Liver (tissue), 9 donors: ENCODE results near the gene PYGB. TPM values are rescaled to one million over a fixed set of nuclear protein-coding genes. Genes with fewer than 3 reads are reported as not detected.

Experiments
- DNase-seq: peaks from one replicate; pipeline ENCODE4 v3.0.0-alpha.2; 2017; ENCODE audit warnings: low spot score
- H3K27ac ChIP-seq, 2 donors: one replicate each; pipeline ENCODE4 v1.7.0; 2013; ENCODE audit warnings: inconsistent platforms in 2 of 2, low read length in 2 of 2, control low read depth in 1 of 2, low read depth in 1 of 2, mild to moderate bottlenecking in 1 of 2
- H3K27me3 ChIP-seq, 4 donors: one replicate each; pipeline versions ENCODE4 v1.6.1 to v1.7.0; 2013; ENCODE audit warnings: low read length in 3 of 4, inconsistent platforms in 1 of 4, mild to moderate bottlenecking in 1 of 4, moderate library complexity in 1 of 4; ENCODE audit not compliant: control insufficient read depth in 4 of 4, insufficient read depth in 4 of 4
- H3K36me3 ChIP-seq, 4 donors: one replicate each; pipeline versions ENCODE4 v1.6.1 to v1.7.0; 2013; ENCODE audit warnings: low read length in 3 of 4, mild to moderate bottlenecking in 3 of 4, low read depth in 1 of 4, moderate library complexity in 1 of 4; ENCODE audit not compliant: control insufficient read depth in 4 of 4, insufficient read depth in 3 of 4
- H3K4me1 ChIP-seq, 4 donors: one replicate each; pipeline versions ENCODE4 v1.6.1 to v1.7.0; 2013; ENCODE audit warnings: low read length in 3 of 4, mild to moderate bottlenecking in 3 of 4, moderate library complexity in 1 of 4; ENCODE audit not compliant: control insufficient read depth in 4 of 4, insufficient read depth in 4 of 4
- H3K4me3 ChIP-seq, 3 donors: one replicate each; pipeline versions ENCODE4 v1.6.1 to v1.7.0; 2013; ENCODE audit warnings: low read length in 3 of 3, control low read depth in 1 of 3, low read depth in 1 of 3, mild to moderate bottlenecking in 1 of 3
- H3K9ac ChIP-seq, 2 donors: one replicate each; pipeline ENCODE4 v1.7.0; 2013; ENCODE audit warnings: low read length in 2 of 2, mild to moderate bottlenecking in 2 of 2, moderate library complexity in 2 of 2, control low read depth in 1 of 2, low read depth in 1 of 2
- H3K9me3 ChIP-seq, 4 donors: one replicate each; pipeline versions ENCODE4 v1.6.1 to v1.7.0; 2013; ENCODE audit warnings: low read length in 3 of 4; ENCODE audit not compliant: control insufficient read depth in 4 of 4
- CTCF ChIP-seq: fragments of 150-350 bp; IDR thresholded peaks from 2 replicates; pipeline ENCODE4 v1.5.1; 2017; ENCODE audit warnings: improper control_type of control experiment, low read depth, low read length; ENCODE audit not compliant: missing input control
- FOXA1 ChIP-seq: IDR thresholded peaks from 2 replicates; pipeline ENCODE4 v1.6.1; 2016; ENCODE audit warnings: antibody characterized with exemption
- FOXA2 ChIP-seq: IDR thresholded peaks from 2 replicates; pipeline ENCODE4 v1.6.1; 2016; ENCODE audit warnings: antibody characterized with exemption
- HNF4A ChIP-seq, 2 donors: conservative IDR thresholded peaks; 2 replicates each; pipeline ENCODE4 v1.6.1; 2016; ENCODE audit warnings: antibody characterized with exemption in 2 of 2, mild to moderate bottlenecking in 2 of 2
- HNF4G ChIP-seq: IDR thresholded peaks from 2 replicates; pipeline ENCODE4 v1.6.1; 2016; ENCODE audit warnings: antibody characterized with exemption
- NR2F2 ChIP-seq: IDR thresholded peaks from 2 replicates; pipeline ENCODE4 v1.6.1; 2016; ENCODE audit warnings: antibody characterized with exemption
- RAD21 ChIP-seq, 2 donors: IDR thresholded peaks; 2 replicates each; pipeline ENCODE4 v1.6.1; 2016; ENCODE audit warnings: antibody characterized with exemption in 2 of 2, mild to moderate bottlenecking in 2 of 2
- RXRA ChIP-seq, 2 donors: IDR thresholded peaks; 2 replicates each; pipeline ENCODE4 v1.6.1; 2017 to 2018; ENCODE audit warnings: antibody characterized with exemption in 2 of 2, mild to moderate bottlenecking in 1 of 2
- SP1 ChIP-seq: IDR thresholded peaks from 2 replicates; pipeline ENCODE4 v1.6.1; 2018; ENCODE audit warnings: antibody characterized with exemption, mild to moderate bottlenecking
- TAF1 ChIP-seq: conservative IDR thresholded peaks from 2 replicates; pipeline ENCODE4 v1.6.1; 2016; ENCODE audit warnings: antibody characterized with exemption, mild to moderate bottlenecking
- YY1 ChIP-seq: IDR thresholded peaks from 2 replicates; pipeline ENCODE4 v1.6.1; 2016; ENCODE audit warnings: antibody characterized with exemption, mild to moderate bottlenecking
- WGBS: extraction: QIAGEN DNeasy Blood & Tissue Kit; methylation state at CpG from one replicate; pipeline ENCODE4 v1.1.7; 2013; 5-methylcytosine and 5-hydroxymethylcytosine counted together
- polyA plus RNA-seq, 2 donors: library from polyadenylated mRNA; stranded (reverse) in 1 of 2; unstranded in 1 of 2; fragments of 200-250 nt in 1 of 2; fragments of >200 nt in 1 of 2; fragmentation: Nextera tagmentation in 1 of 2; extraction: Ambion mirVana in 1 of 2; gene quantifications; one replicate each; pipeline versions ENCODE4 v1.2.1 to v1.2.3, GENCODE V29; 2013 to 2015
- total RNA-seq, 2 donors: library from RNA; depleted of rRNA; stranded (reverse); fragments of >200 nt; gene quantifications; one replicate each; pipeline ENCODE4 v1.2.3, GENCODE V29; 2014
- TF ChIP-seq, protein P1 (sequence below): IDR thresholded peaks from 2 replicates; pipeline ENCODE4 v1.6.1; 2016; ENCODE audit warnings: antibody characterized with exemption, mild to moderate bottlenecking
- TF ChIP-seq, protein P2 (sequence below): IDR thresholded peaks from 2 replicates; pipeline ENCODE4 v1.6.1; 2016; ENCODE audit warnings: antibody characterized with exemption
- TF ChIP-seq, protein P3 (sequence below): IDR thresholded peaks from 2 replicates; pipeline ENCODE4 v1.6.1; 2016; ENCODE audit warnings: antibody characterized with exemption
- donor health status: healthy.
- donor health status: healthy.
- donor health status: healthy.
- donor health status: healthy.
- donor health status: healthy.

Gene PYGB
- total and polyA plus RNA-seq, 4 donors, result 3.6 to 11.7 (median 9.8) TPM

DNA sequence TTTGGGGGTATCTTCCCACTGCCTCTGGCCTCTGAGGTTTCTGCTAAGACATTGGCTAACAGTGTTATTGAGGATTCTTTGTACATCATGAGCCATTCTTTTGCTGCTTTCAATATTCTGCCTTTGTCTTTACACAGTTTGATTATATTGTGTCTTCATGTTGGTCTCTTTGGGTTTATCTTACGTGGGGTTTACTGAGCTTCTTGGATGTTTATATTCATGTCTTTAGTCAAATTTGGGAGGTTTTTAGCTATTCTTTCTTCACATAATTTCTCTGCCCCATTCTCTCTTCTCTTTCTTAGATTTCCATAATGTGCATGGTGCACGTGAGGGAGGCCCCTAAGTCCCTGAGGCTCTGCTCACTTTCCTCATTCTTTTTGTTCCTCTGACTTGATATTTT lies 44.8 kb upstream of the PYGB start:
- DNase-seq, result no peak
- H3K36me3 ChIP-seq, result no peaks in the 10 kb centered on the region
- no peaks in the 10 kb centered on the region for H3K9me3 ChIP-seq
- TF ChIP-seq, protein P1, sequence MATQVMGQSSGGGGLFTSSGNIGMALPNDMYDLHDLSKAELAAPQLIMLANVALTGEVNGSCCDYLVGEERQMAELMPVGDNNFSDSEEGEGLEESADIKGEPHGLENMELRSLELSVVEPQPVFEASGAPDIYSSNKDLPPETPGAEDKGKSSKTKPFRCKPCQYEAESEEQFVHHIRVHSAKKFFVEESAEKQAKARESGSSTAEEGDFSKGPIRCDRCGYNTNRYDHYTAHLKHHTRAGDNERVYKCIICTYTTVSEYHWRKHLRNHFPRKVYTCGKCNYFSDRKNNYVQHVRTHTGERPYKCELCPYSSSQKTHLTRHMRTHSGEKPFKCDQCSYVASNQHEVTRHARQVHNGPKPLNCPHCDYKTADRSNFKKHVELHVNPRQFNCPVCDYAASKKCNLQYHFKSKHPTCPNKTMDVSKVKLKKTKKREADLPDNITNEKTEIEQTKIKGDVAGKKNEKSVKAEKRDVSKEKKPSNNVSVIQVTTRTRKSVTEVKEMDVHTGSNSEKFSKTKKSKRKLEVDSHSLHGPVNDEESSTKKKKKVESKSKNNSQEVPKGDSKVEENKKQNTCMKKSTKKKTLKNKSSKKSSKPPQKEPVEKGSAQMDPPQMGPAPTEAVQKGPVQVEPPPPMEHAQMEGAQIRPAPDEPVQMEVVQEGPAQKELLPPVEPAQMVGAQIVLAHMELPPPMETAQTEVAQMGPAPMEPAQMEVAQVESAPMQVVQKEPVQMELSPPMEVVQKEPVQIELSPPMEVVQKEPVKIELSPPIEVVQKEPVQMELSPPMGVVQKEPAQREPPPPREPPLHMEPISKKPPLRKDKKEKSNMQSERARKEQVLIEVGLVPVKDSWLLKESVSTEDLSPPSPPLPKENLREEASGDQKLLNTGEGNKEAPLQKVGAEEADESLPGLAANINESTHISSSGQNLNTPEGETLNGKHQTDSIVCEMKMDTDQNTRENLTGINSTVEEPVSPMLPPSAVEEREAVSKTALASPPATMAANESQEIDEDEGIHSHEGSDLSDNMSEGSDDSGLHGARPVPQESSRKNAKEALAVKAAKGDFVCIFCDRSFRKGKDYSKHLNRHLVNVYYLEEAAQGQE, result no peak
- WGBS, result 89% methylated on average over 2 of the region's 2 CpGs
- no peak overlapping the region for H3K27ac ChIP-seq
- H3K4me3 ChIP-seq, result no peak overlapping the region
- H3K27me3 ChIP-seq, result no peaks in the 10 kb centered on the region
- H3K4me1 ChIP-seq, result peaks cover 0 to 8% (median 2%) of the 10 kb centered on the region in 4 donors
- no peak overlapping the region for H3K9ac ChIP-seq

GRCh38 chr20:25203871-25204320 lies 44.0 kb upstream of the PYGB start:
- no peak for TF ChIP-seq RAD21 (IDR thresholded peaks at IDR 0.05)
- TF ChIP-seq, protein P2, sequence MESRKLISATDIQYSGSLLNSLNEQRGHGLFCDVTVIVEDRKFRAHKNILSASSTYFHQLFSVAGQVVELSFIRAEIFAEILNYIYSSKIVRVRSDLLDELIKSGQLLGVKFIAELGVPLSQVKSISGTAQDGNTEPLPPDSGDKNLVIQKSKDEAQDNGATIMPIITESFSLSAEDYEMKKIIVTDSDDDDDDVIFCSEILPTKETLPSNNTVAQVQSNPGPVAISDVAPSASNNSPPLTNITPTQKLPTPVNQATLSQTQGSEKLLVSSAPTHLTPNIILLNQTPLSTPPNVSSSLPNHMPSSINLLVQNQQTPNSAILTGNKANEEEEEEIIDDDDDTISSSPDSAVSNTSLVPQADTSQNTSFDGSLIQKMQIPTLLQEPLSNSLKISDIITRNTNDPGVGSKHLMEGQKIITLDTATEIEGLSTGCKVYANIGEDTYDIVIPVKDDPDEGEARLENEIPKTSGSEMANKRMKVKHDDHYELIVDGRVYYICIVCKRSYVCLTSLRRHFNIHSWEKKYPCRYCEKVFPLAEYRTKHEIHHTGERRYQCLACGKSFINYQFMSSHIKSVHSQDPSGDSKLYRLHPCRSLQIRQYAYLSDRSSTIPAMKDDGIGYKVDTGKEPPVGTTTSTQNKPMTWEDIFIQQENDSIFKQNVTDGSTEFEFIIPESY, result no peak
- no peak for TF ChIP-seq YY1
- no peak for TF ChIP-seq FOXA1
- TF ChIP-seq, protein P3, sequence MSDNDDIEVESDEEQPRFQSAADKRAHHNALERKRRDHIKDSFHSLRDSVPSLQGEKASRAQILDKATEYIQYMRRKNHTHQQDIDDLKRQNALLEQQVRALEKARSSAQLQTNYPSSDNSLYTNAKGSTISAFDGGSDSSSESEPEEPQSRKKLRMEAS, result no peak
- no peak for TF ChIP-seq FOXA2
- TF ChIP-seq CTCF, result no peak
- TF ChIP-seq SP1, result no peak
- no peak for TF ChIP-seq HNF4A (conservative IDR thresholded peaks at IDR 0.05)
- TF ChIP-seq RXRA (IDR thresholded peaks at IDR 0.05), result no peak
- no peak for TF ChIP-seq HNF4G
- TF ChIP-seq NR2F2, result no peak
- no peak for TF ChIP-seq TAF1
- TF ChIP-seq, protein P1, result no peak
- no peak overlapping the region for H3K27ac ChIP-seq
- no peak for DNase-seq

More at GRCh38 chr20:25203871-25204320, 44.0 kb upstream of the PYGB start:
- Histone ChIP-seq H3K4me1 (peaks cover 0 to 8% (median 1%) of the 10 kb centered on the region in 4 donors), H3K9me3 (no peaks in the 10 kb centered on the region), H3K9ac (no peak overlapping the region), H3K4me3 (no peak overlapping the region), H3K27me3 (no peaks in the 10 kb centered on the region), H3K36me3 (no peaks in the 10 kb centered on the region)
- 74% methylated on average over 1 of the region's 1 CpG for WGBS
